ENCODE results near the gene DSCAML1. TPM values are rescaled to one million over a fixed set of nuclear protein-coding genes. Genes with fewer than 3 reads are reported as not detected.

The DSCAML1 gene
- total RNA-seq, 1 experiment from 2014 or later: not detected

DNA sequence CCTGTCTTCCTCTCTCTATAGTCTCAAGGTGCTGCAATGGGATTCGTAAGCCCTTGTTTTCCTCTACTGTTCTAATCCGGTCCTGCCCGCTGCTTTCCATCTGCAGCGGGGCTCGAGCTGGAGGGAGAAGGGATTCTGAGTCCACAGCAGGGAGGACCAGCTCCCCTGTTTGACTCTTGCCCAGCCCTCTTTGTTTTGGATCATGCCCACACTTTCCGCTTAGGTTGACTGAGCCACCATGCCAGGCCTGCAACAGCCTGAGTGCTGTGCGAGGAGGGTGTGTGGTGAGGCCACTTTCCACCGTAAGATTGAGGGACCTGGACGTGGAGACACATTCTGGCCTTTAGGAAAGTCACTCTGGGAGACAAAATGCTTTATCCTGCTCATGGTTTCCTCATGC is 411.1 kb downstream of the DSCAML1 start:
- H3K27me3 ChIP-seq (ENCODE audit: low read length): no peaks in the 10 kb centered on the region
- no peaks in the 10 kb centered on the region for H3F3A ChIP-seq (ENCODE audit: low read length, unreplicated experiment)
- H2AFZ ChIP-seq (ENCODE audit: low read length): no peak overlapping the region
- H3K36me3 ChIP-seq (ENCODE audit: low read depth, low read length): peaks cover 7% of the 10 kb centered on the region; the same call in 1 of the 2 replicates
- no peak for TF ChIP-seq EZH2 (IDR thresholded peaks at IDR 0.05; ENCODE audit: low read length, unreplicated experiment)
- TF ChIP-seq, protein P1, sequence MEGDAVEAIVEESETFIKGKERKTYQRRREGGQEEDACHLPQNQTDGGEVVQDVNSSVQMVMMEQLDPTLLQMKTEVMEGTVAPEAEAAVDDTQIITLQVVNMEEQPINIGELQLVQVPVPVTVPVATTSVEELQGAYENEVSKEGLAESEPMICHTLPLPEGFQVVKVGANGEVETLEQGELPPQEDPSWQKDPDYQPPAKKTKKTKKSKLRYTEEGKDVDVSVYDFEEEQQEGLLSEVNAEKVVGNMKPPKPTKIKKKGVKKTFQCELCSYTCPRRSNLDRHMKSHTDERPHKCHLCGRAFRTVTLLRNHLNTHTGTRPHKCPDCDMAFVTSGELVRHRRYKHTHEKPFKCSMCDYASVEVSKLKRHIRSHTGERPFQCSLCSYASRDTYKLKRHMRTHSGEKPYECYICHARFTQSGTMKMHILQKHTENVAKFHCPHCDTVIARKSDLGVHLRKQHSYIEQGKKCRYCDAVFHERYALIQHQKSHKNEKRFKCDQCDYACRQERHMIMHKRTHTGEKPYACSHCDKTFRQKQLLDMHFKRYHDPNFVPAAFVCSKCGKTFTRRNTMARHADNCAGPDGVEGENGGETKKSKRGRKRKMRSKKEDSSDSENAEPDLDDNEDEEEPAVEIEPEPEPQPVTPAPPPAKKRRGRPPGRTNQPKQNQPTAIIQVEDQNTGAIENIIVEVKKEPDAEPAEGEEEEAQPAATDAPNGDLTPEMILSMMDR (conservative IDR thresholded peaks at IDR 0.05; ENCODE audit: low read depth, low read length): no peak
- no peak for TF ChIP-seq EZH2phosphoT487 (IDR thresholded peaks at IDR 0.05; ENCODE audit: borderline replicate concordance, low read length)
- ATAC-seq: no peak
- no peak overlapping the region for H3K27ac ChIP-seq (ENCODE audit: low read length)
- DNase-seq: no peak
- CTCF ChIA-PET: no interaction called here
- H3K4me1 ChIP-seq (ENCODE audit: insufficient read depth, low read length): peaks cover 29% of the 10 kb centered on the region
- POLR2A ChIA-PET (ENCODE audit: unreplicated experiment): no interaction called here
- no TSS peak for BruUV-seq (replicated peaks)
- intact Hi-C loops (cut with micrococcal nuclease): no loop called here
- H3K4me2 ChIP-seq (ENCODE audit: low read length): no peak overlapping the region
- no peaks in the 10 kb centered on the region for H3K9me3 ChIP-seq (ENCODE audit: low read length)
- H3K79me2 ChIP-seq (ENCODE audit: low read length): no peaks in the 10 kb centered on the region
- no peak overlapping the region for H3K4me3 ChIP-seq (ENCODE audit: low read length)
- no peaks in the 10 kb centered on the region for H4K20me1 ChIP-seq (ENCODE audit: low read length)
- no peaks in the 10 kb centered on the region for H3K9me2 ChIP-seq (replicated peaks; ENCODE audit: low read length)
- H3K9ac ChIP-seq (ENCODE audit: low read length): no peak overlapping the region

DNA sequence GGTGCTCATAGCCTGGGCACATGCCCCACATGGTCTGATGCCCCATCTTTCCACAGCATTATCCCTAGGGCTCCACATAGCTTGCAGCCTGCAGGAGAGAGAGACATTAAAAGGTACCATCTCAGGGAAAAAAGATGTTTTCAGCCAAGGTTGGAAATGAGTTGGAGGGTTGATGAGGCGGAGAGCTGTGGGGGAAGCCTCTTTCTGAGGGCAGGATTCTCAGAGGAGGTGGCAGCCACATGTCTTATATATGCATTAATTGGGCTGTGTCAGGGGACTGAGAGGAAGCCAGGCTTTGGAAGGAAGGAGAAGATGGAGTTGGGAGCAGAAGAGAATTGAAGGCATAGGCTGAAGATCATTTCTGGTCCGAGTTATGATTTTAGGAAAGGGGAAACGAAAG is 411.5 kb downstream of the DSCAML1 start:
- Histone ChIP-seq H3K4me3 (ENCODE audit: low read length) (no peak overlapping the region), H3K79me2 (ENCODE audit: low read length) (no peaks in the 10 kb centered on the region), H3K4me2 (ENCODE audit: low read length) (no peak overlapping the region), H3F3A (ENCODE audit: low read length, unreplicated experiment) (no peaks in the 10 kb centered on the region), H3K9me3 (ENCODE audit: low read length) (no peaks in the 10 kb centered on the region), H3K9ac (ENCODE audit: low read length) (no peak overlapping the region), H4K20me1 (ENCODE audit: low read length) (no peaks in the 10 kb centered on the region), H3K27me3 (ENCODE audit: low read length) (no peaks in the 10 kb centered on the region), H3K4me1 (ENCODE audit: insufficient read depth, low read length) (peaks cover 29% of the 10 kb centered on the region), H3K27ac (ENCODE audit: low read length) (no peak overlapping the region), H2AFZ (ENCODE audit: low read length) (no peak overlapping the region), H3K36me3 (ENCODE audit: low read depth, low read length) (peaks cover 11% of the 10 kb centered on the region; the same call in 1 of the 2 replicates), H3K9me2 (replicated peaks; ENCODE audit: low read length) (no peaks in the 10 kb centered on the region)
- BruUV-seq (replicated peaks): no TSS peak
- CTCF ChIA-PET: no interaction called here
- no peak for TF ChIP-seq EZH2phosphoT487 (IDR thresholded peaks at IDR 0.05; ENCODE audit: borderline replicate concordance, low read length)
- no peak for TF ChIP-seq EZH2 (IDR thresholded peaks at IDR 0.05; ENCODE audit: low read length, unreplicated experiment)
- TF ChIP-seq, protein P1 (conservative IDR thresholded peaks at IDR 0.05; ENCODE audit: low read depth, low read length): no peak
- POLR2A ChIA-PET (ENCODE audit: unreplicated experiment): interaction anchor here (0.6 kb wide), 1 partner anchor 233 kb away, joined by 6 read pairs; no protein-coding TSS in a partner anchor
- DNase-seq: no peak
- intact Hi-C loops (cut with micrococcal nuclease): no loop called here
- ATAC-seq: no peak

DNA sequence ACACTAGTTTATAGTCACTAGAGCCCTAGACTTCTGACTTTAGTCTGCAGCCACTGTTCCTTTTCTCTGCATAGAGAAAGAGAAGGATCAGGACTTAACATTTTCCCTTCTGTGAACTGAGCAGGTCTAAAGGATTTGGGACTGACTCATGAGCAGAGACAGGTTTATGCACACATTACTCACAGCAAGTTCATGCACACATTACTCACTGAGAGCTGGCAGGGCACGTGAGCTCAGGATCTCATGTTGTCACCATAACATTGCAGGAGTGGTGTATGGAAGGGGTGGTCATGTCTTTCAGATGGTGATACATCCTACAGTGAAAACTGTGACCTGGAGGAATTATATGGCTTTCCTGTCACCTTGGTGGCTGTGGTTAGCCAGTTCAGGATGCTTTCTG is 413.0 kb downstream of the DSCAML1 start:
- peak overlapping the region; percentile 4; the same call in 1 of the 2 replicates for H3K4me2 ChIP-seq (ENCODE audit: low read length)
- DNase-seq (peak; percentile 95), ATAC-seq (peak; percentile 99)
- no peak overlapping the region for H3K9ac ChIP-seq (ENCODE audit: low read length)
- no peaks in the 10 kb centered on the region for H3K79me2 ChIP-seq (ENCODE audit: low read length)
- intact Hi-C loops (cut with micrococcal nuclease): no loop called here
- H3K4me3 ChIP-seq (ENCODE audit: low read length): no peak overlapping the region
- ChIA-PET CTCF (no interaction called here), POLR2A (ENCODE audit: unreplicated experiment) (interaction anchor here (0.6 to 0.7 kb wide), 2 partner anchors 12 to 32 kb away, joined by 3 to 11 read pairs; no protein-coding TSS in a partner anchor)
- H3K9me2 ChIP-seq (replicated peaks; ENCODE audit: low read length): no peaks in the 10 kb centered on the region
- no peaks in the 10 kb centered on the region for H3K9me3 ChIP-seq (ENCODE audit: low read length)
- H3F3A ChIP-seq (ENCODE audit: low read length, unreplicated experiment): no peaks in the 10 kb centered on the region
- H3K4me1 ChIP-seq (ENCODE audit: insufficient read depth, low read length): peaks cover 22% of the 10 kb centered on the region
- no peak overlapping the region for H2AFZ ChIP-seq (ENCODE audit: low read length)
- no TSS peak for BruUV-seq (replicated peaks)
- peaks cover 15% of the 10 kb centered on the region; the same call in 1 of the 2 replicates for H3K36me3 ChIP-seq (ENCODE audit: low read depth, low read length)
- H3K27me3 ChIP-seq (ENCODE audit: low read length): no peaks in the 10 kb centered on the region
- TF ChIP-seq, protein P1 (conservative IDR thresholded peaks at IDR 0.05; ENCODE audit: low read depth, low read length): no peak
- TF ChIP-seq EZH2phosphoT487 (IDR thresholded peaks at IDR 0.05; ENCODE audit: borderline replicate concordance, low read length) (no peak), EZH2 (IDR thresholded peaks at IDR 0.05; ENCODE audit: low read length, unreplicated experiment) (no peak)
- H4K20me1 ChIP-seq (ENCODE audit: low read length): no peaks in the 10 kb centered on the region
- peak overlapping the region; percentile 17 for H3K27ac ChIP-seq (ENCODE audit: low read length)
